Esophagus muscularis mucosa (tissue), 4 donors: ENCODE measurements around the gene COX14. TPM values are rescaled to one million over a fixed set of nuclear protein-coding genes. Genes with fewer than 3 reads are reported as not detected.
"Not testable (repeated sequence)": the region's sequence is repeated elsewhere in the genome, so short reads cannot be mapped to it uniquely, and the experiment has no call there.

Experiments used
- DNase-seq: peaks from one replicate; pipeline ENCODE4 v3.0.0-alpha.2; 2017; ENCODE audit errors: extremely low spot score
- H3K27ac ChIP-seq, 4 donors: fragments of 200-600 bp; sonication (generic); replicated peaks in 1 of 4; 1 replicate in 3 of 4; 2 replicates in 1 of 4; pipeline ENCODE4 v1.5.1; 2016 to 2019; ENCODE audit warnings: mild to moderate bottlenecking in 1 of 4
- H3K27me3 ChIP-seq, 4 donors: fragments of 200-600 bp; sonication (generic); one replicate each; pipeline versions ENCODE4 v1.5.1 to v1.6.0; 2016 to 2019
- H3K36me3 ChIP-seq, 4 donors: fragments of 200-600 bp; sonication (generic); one replicate each; pipeline ENCODE4 v1.5.1; 2016 to 2019
- H3K4me1 ChIP-seq, 4 donors: fragments of 200-600 bp; sonication (generic); one replicate each; pipeline ENCODE4 v1.5.1; 2016 to 2019
- H3K4me3 ChIP-seq, 4 donors: fragments of 200-600 bp; sonication (generic); 1 replicate in 2 of 4; 2 replicates in 2 of 4; pipeline ENCODE4 v1.5.1; 2016 to 2019; ENCODE audit warnings: mild to moderate bottlenecking in 4 of 4, moderate library complexity in 1 of 4
- H3K9me3 ChIP-seq, 4 donors: fragments of 200-600 bp; sonication (generic); 1 replicate in 3 of 4; 2 replicates in 1 of 4; pipeline ENCODE4 v1.5.1; 2016 to 2019
- CTCF ChIP-seq, 3 experiments: fragments of 200-600 bp in 2 of 3; fragments of 450-650 bp in 1 of 3; sonication (generic) in 2 of 3; IDR thresholded peaks; one replicate each; pipeline ENCODE4 v1.5.1; 2017 to 2019; ENCODE audit warnings: antibody characterized with exemption in 3 of 3, mild to moderate bottlenecking in 2 of 3, moderate library complexity in 1 of 3
- EP300 ChIP-seq: sonication (generic); formaldehyde crosslinking; IDR thresholded peaks from one replicate; pipeline ENCODE4 v1.6.1; 2017; ENCODE audit warnings: antibody characterized with exemption
- POLR2A ChIP-seq: fragments of 450-650 bp; IDR thresholded peaks from one replicate; pipeline ENCODE4 v1.6.1; 2017; ENCODE audit warnings: antibody characterized with exemption, moderate library complexity, mild to moderate bottlenecking, low read depth
- POLR2AphosphoS5 ChIP-seq, 2 donors: sonication (generic); formaldehyde crosslinking; IDR thresholded peaks; one replicate each; pipeline ENCODE4 v1.6.1; 2017; ENCODE audit warnings: antibody characterized with exemption in 2 of 2
- WGBS: methylation state at CpG from one replicate; pipeline ENCODE4 v1.1.5; 2018; 5-methylcytosine and 5-hydroxymethylcytosine counted together
- intact Hi-C: fragments of 100-400 bp; cut with DNase I; formaldehyde crosslinking; loops from one replicate; pipeline ENCODE4 v1.15.1; 2023
- total RNA-seq, 4 donors: library from RNA; depleted of rRNA; stranded (reverse); fragments of >200 nt; gene quantifications; one replicate each; pipeline versions ENCODE4 v1.1.0 to v1.2.1, GENCODE V29; 2016

Gene COX14
- total RNA-seq, 4 donors from 2014 or later = 52.8 to 105 (median 87.6) TPM

- intact Hi-C loops = loop anchor here (5.0 kb wide), 1 partner anchor 234 kb away; no protein-coding TSS in a partner anchor
- DNase-seq = no peak
- WGBS = 95% methylated on average over 9 of the region's 10 CpGs
- Histone ChIP-seq H3K27me3 (no peaks in the 10 kb centered on the region), H3K4me3 (no peak overlapping the region), H3K36me3 (no peaks in the 10 kb centered on the region), H3K27ac (no peak overlapping the region), H3K9me3 (no peaks in the 10 kb centered on the region), H3K4me1 (peaks cover 3 to 12% (median 10%) of the 10 kb centered on the region in 4 donors)
- TF ChIP-seq POLR2AphosphoS5 (IDR thresholded peaks at IDR 0.05) (no peak), EP300 (no peak)
These were observed 33.8 kb upstream of the COX14 start for GRCh38 chr12:50078281-50078680.

GRCh38 chr12:50079771-50080170, 32.3 kb upstream of the COX14 start:
- Histone ChIP-seq H3K4me1 (peaks cover 7 to 27% (median 17%) of the 10 kb centered on the region in 4 donors), H3K36me3 (no peaks in the 10 kb centered on the region), H3K27ac (no peak overlapping the region), H3K9me3 (no peaks in the 10 kb centered on the region), H3K27me3 (no peaks in the 10 kb centered on the region), H3K4me3 (no peak overlapping the region)
- no peak for TF ChIP-seq POLR2AphosphoS5 (IDR thresholded peaks at IDR 0.05)
- DNase-seq = no peak
- intact Hi-C loops = loop anchor here (5.0 kb wide), 1 partner anchor 233 kb away; no protein-coding TSS in a partner anchor
- WGBS = 86% methylated on average over 5 of the region's 5 CpGs

GRCh38 chr12:50081096-50081808, 30.8 kb upstream of the COX14 start:
- H3K4me3 ChIP-seq = peak overlapping the region in 1 of 4 donors; percentile 3
- H3K36me3 ChIP-seq = peaks cover 0 to 3% (median 0%) of the 10 kb centered on the region in 4 donors
- intact Hi-C loops = no loop called here
- DNase-seq = no peak
- H3K27me3 ChIP-seq = no peaks in the 10 kb centered on the region
- no peaks in the 10 kb centered on the region for H3K9me3 ChIP-seq
- WGBS = 64% methylated on average over 25 of the region's 46 CpGs
- no peak overlapping the region for H3K27ac ChIP-seq
- H3K4me1 ChIP-seq = peaks cover 11 to 27% (median 20%) of the 10 kb centered on the region in 4 donors
- TF ChIP-seq CTCF (IDR thresholded peaks at IDR 0.05) (no peak), POLR2A (no peak)

GRCh38 chr12:50082644-50083043, 29.4 kb upstream of the COX14 start:
- intact Hi-C loops = no loop called here
- no peak for DNase-seq
- Histone ChIP-seq H3K9me3 (no peaks in the 10 kb centered on the region), H3K4me3 (no peak overlapping the region), H3K4me1 (peaks cover 11 to 36% (median 23%) of the 10 kb centered on the region in 4 donors), H3K36me3 (peaks cover 8 to 17% (median 12%) of the 10 kb centered on the region in 4 donors), H3K27me3 (no peaks in the 10 kb centered on the region), H3K27ac (no peak overlapping the region)
- TF ChIP-seq POLR2A (no peak), EP300 (no peak), POLR2AphosphoS5 (IDR thresholded peaks at IDR 0.05) (no peak), CTCF (IDR thresholded peaks at IDR 0.05) (no peak)
- WGBS = 97% methylated on average over 7 of the region's 7 CpGs

GRCh38 chr12:50083301-50083700, 28.7 kb upstream of the COX14 start:
- TF ChIP-seq POLR2AphosphoS5 (IDR thresholded peaks at IDR 0.05) = no peak
- TF ChIP-seq POLR2A = no peak
- TF ChIP-seq EP300 = no peak
- no peak for TF ChIP-seq CTCF (IDR thresholded peaks at IDR 0.05)
- 71% methylated on average over 1 of the region's 1 CpG for WGBS
- H3K27ac ChIP-seq = no peak overlapping the region
- peaks cover 10 to 23% (median 15%) of the 10 kb centered on the region in 4 donors for H3K36me3 ChIP-seq
- H3K4me3 ChIP-seq = no peak overlapping the region
- intact Hi-C loops = no loop called here
- DNase-seq = no peak
- peaks cover 11 to 43% (median 24%) of the 10 kb centered on the region in 4 donors for H3K4me1 ChIP-seq
- H3K27me3 ChIP-seq = no peaks in the 10 kb centered on the region
- H3K9me3 ChIP-seq = no peaks in the 10 kb centered on the region

GRCh38 chr12:50084409-50084774, 27.6 kb upstream of the COX14 start:
- Histone ChIP-seq H3K27ac (peak overlapping the region; percentile 97 to 99 (median 98)), H3K4me3 (peak overlapping the region; percentile 87 to 96 (median 96)), H3K36me3 (peaks cover 15 to 34% (median 24%) of the 10 kb centered on the region in 4 donors), H3K4me1 (peaks cover 14 to 44% (median 29%) of the 10 kb centered on the region in 4 donors)
- DNase-seq, H3K9me3 ChIP-seq, intact Hi-C loops, H3K27me3 ChIP-seq: not testable (repeated sequence)
- WGBS = 47% methylated on average over 7 of the region's 7 CpGs
